HFFc6 (cell line): ENCODE measurements around the gene SYP. TPM values are rescaled to one million over a fixed set of nuclear protein-coding genes. Genes with fewer than 3 reads are reported as not detected.

Experiments
- DNase-seq: peaks from one replicate; pipeline ENCODE4 v3.0.0-alpha.2; 2018
- H3K27ac Mint-ChIP-seq: 2 replicates; pipeline ENCODE4 v1.8.0; 2020; ENCODE audit warnings: mild to moderate bottlenecking, mixed read lengths
- H3K27me3 Mint-ChIP-seq: 2 replicates; pipeline ENCODE4 v1.8.0; 2021; ENCODE audit warnings: mild to moderate bottlenecking, moderate library complexity, mixed read lengths; ENCODE audit not compliant: insufficient read depth
- H3K36me3 Mint-ChIP-seq: 2 replicates; pipeline ENCODE4 v1.8.0; 2021; ENCODE audit warnings: low read depth, mixed read lengths
- H3K4me1 Mint-ChIP-seq: 2 replicates; pipeline ENCODE4 v1.8.0; 2020; ENCODE audit warnings: low read depth, mixed read lengths
- H3K4me3 Mint-ChIP-seq: 2 replicates; pipeline ENCODE4 v1.8.0; 2020; ENCODE audit warnings: mild to moderate bottlenecking, moderate library complexity, mixed read lengths
- H3K9me3 Mint-ChIP-seq: 2 replicates; pipeline ENCODE4 v1.8.0; 2020; ENCODE audit warnings: mild to moderate bottlenecking, mixed read lengths
- total RNA-seq, 6 experiments: library from RNA; stranded (reverse); fragmentation: NEBNext Ultra II Directional; extraction: Animal tissue kit (Norgen Biotek cat#: 25700); gene quantifications; 2 replicates in 1 of 6; 3 replicates in 5 of 6; pipeline ENCODE4 v1.2.3, GENCODE V29; 2021
- TF ChIP-seq, protein P1 (sequence below): fragments of 200-600 bp; sonication (generic); IDR thresholded peaks from 2 replicates; pipeline ENCODE4 v1.5.0; 2021; ENCODE audit warnings: antibody characterized with exemption, mild to moderate bottlenecking

The SYP gene
- total RNA-seq, 6 experiments from 2014 or later = 0.11 to 0.34 (median 0.24) TPM

DNA sequence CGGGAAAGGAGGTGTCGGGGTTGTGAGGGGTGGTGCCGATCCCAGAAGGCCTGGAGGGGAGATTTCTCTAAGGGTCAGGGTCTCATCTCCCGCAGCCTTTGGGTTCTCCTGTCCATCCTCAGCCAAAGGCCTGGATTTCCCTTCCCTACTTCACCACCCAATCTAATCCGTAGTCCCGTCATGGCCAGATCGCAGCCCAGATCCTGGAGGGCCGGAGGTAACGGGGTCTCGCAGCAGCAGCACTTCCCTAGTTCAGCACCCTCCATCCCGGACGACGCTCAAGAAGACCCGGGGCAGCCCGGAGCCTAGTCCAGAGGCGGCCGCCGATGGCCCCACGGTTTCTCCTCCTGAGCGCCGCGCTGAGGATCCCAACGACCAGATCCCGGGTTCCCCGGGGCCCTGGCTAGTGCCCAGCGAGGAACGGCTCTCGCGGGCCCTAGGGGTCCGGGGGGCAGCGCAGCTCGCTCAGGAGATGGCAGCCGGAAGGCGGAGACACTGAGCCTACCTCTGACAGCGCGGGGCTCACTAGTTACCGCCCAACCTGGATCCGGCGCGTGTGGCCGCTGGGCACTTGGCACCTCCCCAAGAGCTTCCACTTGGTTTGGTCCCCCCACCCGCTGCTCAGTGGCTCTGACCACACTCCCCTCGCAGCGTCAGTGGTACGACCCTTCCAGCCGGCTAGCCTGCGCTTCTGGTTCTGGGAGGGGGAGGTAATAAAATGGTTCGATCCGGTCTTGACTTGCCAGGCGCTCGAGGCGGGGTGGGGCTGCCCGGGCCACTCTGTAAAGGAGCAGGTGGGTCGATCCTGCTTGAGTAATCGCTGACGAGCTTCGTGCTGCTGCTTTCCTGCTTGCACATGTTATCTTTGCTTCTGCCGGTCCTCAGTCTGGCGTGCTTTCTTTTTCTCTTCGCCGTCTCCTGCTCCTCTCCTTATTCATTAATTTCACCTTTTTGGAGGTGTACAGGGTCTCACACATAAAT, 33.8 kb downstream of the SYP start:
- Mint-ChIP-seq H3K9me3 (no peaks in the 10 kb centered on the region; the same call in 1 of the 2 replicates), H3K27ac (peak overlapping the region; percentile 97), H3K4me1 (peaks cover 19% of the 10 kb centered on the region), H3K36me3 (no peaks in the 10 kb centered on the region), H3K4me3 (peak overlapping the region; percentile 77; the same call in 1 of the 2 replicates), H3K27me3 (peaks cover 2% of the 10 kb centered on the region; the same call in 1 of the 2 replicates)
- DNase-seq = peak; percentile 51
- TF ChIP-seq, protein P1, sequence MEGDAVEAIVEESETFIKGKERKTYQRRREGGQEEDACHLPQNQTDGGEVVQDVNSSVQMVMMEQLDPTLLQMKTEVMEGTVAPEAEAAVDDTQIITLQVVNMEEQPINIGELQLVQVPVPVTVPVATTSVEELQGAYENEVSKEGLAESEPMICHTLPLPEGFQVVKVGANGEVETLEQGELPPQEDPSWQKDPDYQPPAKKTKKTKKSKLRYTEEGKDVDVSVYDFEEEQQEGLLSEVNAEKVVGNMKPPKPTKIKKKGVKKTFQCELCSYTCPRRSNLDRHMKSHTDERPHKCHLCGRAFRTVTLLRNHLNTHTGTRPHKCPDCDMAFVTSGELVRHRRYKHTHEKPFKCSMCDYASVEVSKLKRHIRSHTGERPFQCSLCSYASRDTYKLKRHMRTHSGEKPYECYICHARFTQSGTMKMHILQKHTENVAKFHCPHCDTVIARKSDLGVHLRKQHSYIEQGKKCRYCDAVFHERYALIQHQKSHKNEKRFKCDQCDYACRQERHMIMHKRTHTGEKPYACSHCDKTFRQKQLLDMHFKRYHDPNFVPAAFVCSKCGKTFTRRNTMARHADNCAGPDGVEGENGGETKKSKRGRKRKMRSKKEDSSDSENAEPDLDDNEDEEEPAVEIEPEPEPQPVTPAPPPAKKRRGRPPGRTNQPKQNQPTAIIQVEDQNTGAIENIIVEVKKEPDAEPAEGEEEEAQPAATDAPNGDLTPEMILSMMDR = no peak

DNA sequence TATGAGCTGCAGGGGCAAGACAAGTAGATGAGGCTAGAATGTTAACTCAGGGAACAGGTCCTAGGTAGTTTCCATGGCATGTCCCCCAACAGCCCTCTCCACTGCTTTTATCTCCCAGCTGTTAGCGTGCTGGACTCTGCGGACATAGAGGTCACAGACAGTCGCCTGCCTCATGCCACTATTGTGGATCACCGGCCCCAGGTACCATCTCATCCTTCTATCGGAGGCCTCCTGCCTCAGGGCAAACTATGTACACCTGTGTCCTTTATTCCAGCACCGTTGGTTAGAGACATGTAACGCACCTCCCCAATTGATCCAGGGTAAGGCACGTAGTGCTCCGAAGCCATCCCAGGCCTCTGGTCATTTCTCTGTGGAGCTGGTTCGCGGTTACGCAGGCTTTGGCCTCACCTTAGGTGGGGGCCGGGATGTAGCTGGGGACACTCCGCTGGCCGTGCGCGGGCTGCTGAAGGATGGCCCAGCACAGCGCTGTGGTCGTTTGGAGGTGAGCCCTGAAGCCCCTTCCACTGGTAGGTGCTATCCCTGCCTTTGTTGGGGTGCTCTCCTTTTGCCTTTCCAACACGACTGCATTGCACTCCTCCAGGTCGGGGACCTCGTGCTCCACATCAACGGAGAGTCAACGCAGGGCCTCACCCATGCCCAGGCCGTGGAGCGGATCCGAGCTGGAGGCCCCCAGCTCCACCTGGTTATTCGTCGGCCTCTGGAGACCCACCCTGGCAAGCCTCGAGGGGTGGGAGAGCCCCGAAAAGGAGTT, 35.2 kb downstream of the SYP start:
- no peak for DNase-seq
- H3K27ac Mint-ChIP-seq = no peak overlapping the region
- no peak overlapping the region for H3K4me3 Mint-ChIP-seq
- peaks cover 2% of the 10 kb centered on the region; the same call in 1 of the 2 replicates for H3K27me3 Mint-ChIP-seq
- no peaks in the 10 kb centered on the region; the same call in 1 of the 2 replicates for H3K9me3 Mint-ChIP-seq
- H3K36me3 Mint-ChIP-seq = no peaks in the 10 kb centered on the region
- TF ChIP-seq, protein P1 = no peak
- peaks cover 19% of the 10 kb centered on the region for H3K4me1 Mint-ChIP-seq

DNA sequence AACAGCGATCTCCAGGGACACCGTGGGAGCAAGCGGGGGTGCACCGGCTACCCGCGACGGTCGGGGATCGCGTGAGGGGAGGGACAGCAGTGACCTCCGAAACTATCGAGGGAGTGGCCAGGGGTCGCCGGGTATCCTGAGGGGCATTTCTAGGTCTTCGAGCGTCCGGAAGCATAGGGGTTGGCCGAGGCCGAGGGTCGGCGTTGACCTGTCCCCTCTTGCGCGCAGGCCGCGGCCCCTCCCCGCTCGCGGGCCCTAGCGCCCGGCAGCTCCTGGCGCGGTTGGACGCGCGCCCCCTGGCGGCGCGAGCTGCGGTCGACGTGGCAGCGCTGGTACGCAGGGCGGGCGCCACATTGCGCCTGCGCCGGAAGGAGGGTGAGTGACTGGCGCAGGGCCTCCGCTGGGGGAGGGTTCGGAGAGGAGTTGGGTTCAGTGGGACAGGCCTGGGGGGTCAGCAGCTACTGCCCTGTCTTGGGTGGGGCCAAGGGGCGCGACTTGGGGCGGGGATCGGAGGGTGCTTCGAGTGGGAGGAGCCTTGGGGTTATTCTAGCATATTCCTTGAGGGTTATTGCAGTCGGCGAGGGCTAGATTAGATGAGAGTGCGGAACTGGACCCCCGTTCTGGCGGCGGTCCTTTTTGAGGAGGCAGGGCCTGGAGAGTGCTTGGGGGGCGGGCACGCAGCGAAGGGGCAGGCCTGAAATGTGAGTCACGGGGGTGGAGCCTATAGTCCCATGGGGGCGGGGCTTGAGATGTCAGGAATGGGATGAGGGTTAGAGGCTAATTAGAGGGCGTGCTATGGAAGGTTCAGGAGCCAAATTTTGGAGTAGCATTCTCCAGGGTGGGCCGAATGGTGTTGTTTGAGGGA, 36.2 kb downstream of the SYP start:
- peak overlapping the region; percentile 82 for H3K4me3 Mint-ChIP-seq
- peaks cover 19% of the 10 kb centered on the region for H3K4me1 Mint-ChIP-seq
- peak overlapping the region; percentile 98 for H3K27ac Mint-ChIP-seq
- peak; percentile 66 for DNase-seq
- peaks cover 2% of the 10 kb centered on the region; the same call in 1 of the 2 replicates for H3K27me3 Mint-ChIP-seq
- TF ChIP-seq, protein P1 = peak; percentile 87
- no peaks in the 10 kb centered on the region for H3K36me3 Mint-ChIP-seq
- no peaks in the 10 kb centered on the region; the same call in 1 of the 2 replicates for H3K9me3 Mint-ChIP-seq

DNA sequence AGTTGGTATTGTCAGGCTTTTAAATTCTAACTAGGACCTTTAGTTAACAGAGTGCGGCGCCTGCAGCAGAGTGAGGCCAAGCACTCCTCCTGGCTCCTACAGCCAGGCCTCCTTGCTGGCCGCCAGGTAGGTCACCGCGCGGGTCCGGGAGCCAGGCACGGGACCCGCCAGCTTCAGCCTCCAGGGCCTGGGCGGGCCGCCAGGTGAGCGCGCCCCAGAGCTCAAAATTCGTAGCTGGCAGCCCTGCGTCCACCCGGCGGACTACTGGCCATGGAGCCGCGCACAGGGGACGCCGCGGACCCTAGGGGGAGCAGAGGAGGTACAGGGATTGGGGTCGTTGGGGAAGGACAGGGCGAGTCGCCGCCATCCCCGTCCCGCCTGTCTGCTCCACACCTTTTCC, 37.4 kb downstream of the SYP start, which contains the start of gene MAGIX:
TSS of gene MAGIX (plus strand) at position 139 of the 400 bp plus-strand sequence. CDS start at position 271, 132 bp downstream.
- H3K4me3 Mint-ChIP-seq = peak within 1 kb of the TSS; percentile 82
- DNase-seq = no peak
- peaks cover 2% of the 10 kb centered on the region; the same call in 1 of the 2 replicates for H3K27me3 Mint-ChIP-seq
- no peaks in the 10 kb centered on the region for H3K36me3 Mint-ChIP-seq
- H3K27ac Mint-ChIP-seq = peak within 1 kb of the TSS; percentile 98
- H3K9me3 Mint-ChIP-seq = no peaks in the 10 kb centered on the region; the same call in 1 of the 2 replicates
- TF ChIP-seq, protein P1 = no peak
- peaks cover 18% of the 10 kb centered on the region for H3K4me1 Mint-ChIP-seq
